Jurkat, Clone E6-1 (cell line): ENCODE measurements around the gene CCDC33.

Experiments used
- DNase-seq: peaks from one replicate; pipeline ENCODE4 v3.0.0-alpha.2; 2011; ENCODE audit warnings: low read depth, low spot score
- H3K4me3 ChIP-seq: 2 replicates; pipeline ENCODE4 v1.5.1; 2011; ENCODE audit warnings: mild to moderate bottlenecking, low read length, control low read depth, moderate library complexity

The CCDC33 gene

DNA sequence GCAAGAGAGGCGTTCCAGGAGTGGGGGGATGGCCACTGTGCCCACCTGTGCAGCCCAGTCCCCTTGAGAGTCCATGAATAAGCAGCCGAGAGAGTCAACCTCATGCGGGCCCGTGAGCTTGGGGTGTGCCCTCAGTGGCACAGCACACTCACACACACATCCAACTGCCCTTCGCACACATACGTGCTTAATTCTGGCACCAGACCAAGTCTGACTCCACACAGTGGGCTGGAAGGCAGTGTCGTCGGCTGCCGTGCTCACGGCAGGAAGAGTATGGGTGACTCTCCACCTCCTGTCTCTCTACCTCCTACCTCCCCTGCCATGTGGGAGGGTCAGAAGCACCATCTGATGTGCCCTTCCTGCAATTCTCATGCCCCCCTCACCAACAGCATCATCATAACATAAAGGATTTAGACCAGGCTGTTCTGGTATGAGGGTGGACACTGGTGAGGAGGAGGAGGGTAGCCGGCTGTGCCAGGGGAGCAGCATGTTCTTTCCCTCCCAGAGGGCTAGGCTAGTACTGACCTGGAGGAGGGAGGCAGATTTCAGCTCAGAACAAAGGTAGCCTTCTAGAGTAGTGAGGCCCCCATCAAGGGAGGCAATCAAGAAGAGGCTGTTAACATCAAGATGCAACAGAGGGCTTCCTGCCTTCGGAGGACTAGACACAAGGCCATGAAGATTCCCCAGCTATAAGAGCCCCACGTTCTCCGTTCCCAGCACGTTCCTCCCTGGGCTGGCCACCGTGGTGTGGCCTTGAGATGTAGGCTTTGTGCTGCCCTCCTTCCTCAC, 28.3 kb upstream of the CCDC33 start:
- no peak for DNase-seq

GRCh38 chr15:74208496-74208895, 27.6 kb upstream of the CCDC33 start:
- no peak for DNase-seq
- H3K4me3 ChIP-seq: peak overlapping the region; percentile 38

More for the DNA sequence above, 28.3 kb upstream of the CCDC33 start:
- H3K4me3 ChIP-seq: peak overlapping the region; percentile 38; the same call in 1 of the 2 replicates

DNA sequence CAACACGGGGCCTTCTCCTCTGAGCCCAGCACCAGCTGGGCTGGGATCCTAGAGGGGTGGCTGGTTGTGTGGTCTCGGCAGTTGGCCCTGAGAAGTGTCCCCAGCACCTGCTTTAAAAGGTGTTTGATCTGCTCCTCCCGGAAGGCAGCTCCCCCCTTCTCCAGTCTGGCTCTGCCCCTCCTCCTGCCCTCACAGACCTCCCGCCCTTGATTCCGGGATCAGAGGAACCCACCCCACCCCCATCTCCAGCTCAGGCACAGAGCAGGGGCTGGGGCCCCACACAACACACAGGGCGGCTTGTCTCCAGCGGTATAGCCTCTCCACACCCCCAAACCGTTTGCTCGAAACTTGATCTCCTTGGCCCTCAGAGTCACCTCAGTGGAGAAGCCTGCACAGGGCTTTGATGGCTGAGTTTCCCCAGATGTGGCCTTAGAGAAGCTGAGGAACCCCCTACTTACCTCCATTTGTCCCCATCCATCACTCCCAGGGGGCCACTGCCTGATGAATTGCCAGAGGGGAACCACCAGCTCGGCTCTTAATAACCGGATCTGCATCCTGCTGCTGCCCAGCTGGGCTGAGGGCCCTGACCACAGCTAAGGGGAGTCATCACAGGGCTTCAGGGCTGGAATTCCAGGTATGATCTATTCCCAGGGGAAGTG, 27.1 kb upstream of the CCDC33 start:
- peak; percentile 79 for DNase-seq
- peak overlapping the region; percentile 38 for H3K4me3 ChIP-seq

GRCh38 chr15:74209560-74209958, 26.6 kb upstream of the CCDC33 start:
- H3K4me3 ChIP-seq: peak overlapping the region; percentile 38
- DNase-seq: no peak

- no peak for DNase-seq
- no peak overlapping the region for H3K4me3 ChIP-seq
These were observed 26.0 kb upstream of the CCDC33 start for GRCh38 chr15:74209997-74210671.

DNA sequence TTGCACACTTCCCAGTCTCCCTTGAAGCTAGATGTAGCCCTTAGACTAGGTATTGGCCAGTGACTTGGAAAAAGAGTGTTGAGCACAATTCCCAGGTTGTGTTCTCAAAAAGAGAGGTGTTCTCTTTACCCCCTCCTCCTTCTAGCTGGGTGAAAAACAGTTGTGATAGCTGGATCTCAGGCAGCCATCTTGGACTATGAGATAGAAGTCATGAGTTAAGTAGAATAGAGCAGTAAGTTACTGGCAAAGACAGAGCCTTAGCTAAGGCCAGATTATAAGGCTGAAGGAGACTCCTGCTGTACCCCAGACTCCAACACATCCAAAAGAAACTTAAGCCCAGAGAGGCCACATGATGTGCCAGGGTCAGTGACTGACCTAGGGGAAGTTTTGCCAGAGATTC, 25.4 kb upstream of the CCDC33 start:
- H3K4me3 ChIP-seq: no peak overlapping the region
- DNase-seq: no peak

DNA sequence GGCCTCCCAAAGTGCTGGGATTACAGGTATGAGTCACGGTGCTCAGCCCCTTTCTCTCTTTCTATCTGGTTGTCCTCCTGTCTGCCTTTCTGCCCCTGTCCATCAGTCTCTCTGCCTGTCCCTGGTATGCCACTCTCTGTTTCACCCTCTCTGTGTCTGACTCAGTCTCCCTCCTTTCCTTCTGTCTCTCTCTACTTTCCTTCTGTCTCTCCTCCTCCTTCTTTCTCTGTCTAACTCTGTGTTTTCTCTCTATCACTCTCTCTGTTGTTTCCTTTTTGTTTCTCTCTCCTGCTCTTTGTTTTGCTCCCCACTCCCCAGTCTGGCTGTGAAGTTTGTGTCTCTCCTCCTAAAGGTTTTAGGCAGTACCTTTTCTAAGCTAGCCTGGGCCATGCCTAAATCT, 24.5 kb upstream of the CCDC33 start:
- no peak overlapping the region for H3K4me3 ChIP-seq
- no peak for DNase-seq

DNA sequence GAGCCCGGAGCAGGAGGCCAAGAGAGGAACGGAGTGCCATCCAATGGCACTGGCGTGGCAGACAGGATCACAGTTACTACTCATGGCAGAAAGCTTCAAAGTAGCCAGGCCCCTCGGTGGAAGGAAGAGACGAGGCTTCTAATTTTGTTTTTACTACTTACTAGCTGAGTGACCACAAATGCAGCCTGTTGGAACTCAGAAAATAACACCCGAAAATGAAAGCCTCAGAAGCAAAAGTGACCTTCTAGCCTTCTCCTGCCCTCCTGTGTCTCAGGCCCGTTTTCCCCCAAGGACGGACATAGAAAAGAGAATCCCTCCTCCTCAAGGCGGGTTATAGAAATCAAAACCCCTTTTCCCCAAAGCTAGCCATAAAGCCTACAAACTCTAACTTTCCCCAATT, 23.6 kb upstream of the CCDC33 start:
- DNase-seq: no peak
- no peak overlapping the region for H3K4me3 ChIP-seq

- no peak overlapping the region for H3K4me3 ChIP-seq
- DNase-seq: no peak
These were observed 22.3 kb upstream of the CCDC33 start for GRCh38 chr15:74213858-74214284.

DNA sequence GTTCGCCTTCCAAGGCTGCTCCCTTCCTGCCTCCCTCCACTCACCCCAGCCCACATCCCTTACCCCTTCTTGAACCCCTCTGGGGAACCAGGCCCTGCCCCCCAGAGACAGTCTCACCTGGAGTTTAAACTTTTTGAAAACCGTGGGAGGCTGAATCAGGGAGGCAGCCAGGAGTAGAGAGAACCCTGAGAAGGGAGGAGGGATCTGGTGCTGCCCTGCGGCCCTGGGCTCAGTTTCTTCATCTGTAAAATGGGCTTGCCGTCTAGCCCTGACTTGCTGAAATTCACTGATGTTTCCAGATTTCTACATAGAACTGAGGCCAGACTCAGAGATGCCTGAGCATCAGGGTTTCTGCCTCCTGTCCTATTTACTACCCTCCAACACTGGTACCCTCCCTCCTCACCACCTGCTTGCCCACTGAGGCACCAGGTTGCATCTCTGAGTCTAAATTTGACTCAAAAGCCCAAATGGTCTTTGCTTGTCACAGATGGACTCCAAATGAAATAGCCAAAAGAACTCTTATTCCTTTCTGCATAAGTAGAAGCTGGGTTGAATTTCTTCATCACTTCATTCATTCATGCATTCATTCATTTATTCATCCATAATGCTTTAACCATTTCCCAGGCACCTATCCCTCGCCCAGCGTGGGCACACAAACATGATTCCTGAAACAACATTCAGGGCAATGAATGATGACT, 21.7 kb upstream of the CCDC33 start:
- DNase-seq: no peak
- H3K4me3 ChIP-seq: no peak overlapping the region

GRCh38 chr15:74215958-74216357, 20.2 kb upstream of the CCDC33 start:
- no peak for DNase-seq

GRCh38 chr15:74216949-74217348, 19.2 kb upstream of the CCDC33 start:
- H3K4me3 ChIP-seq: no peak overlapping the region
- no peak for DNase-seq

More at GRCh38 chr15:74215958-74216357, 20.2 kb upstream of the CCDC33 start:
- no peak overlapping the region for H3K4me3 ChIP-seq

GRCh38 chr15:74217907-74218885, 17.9 kb upstream of the CCDC33 start:
- no peak for DNase-seq

DNA sequence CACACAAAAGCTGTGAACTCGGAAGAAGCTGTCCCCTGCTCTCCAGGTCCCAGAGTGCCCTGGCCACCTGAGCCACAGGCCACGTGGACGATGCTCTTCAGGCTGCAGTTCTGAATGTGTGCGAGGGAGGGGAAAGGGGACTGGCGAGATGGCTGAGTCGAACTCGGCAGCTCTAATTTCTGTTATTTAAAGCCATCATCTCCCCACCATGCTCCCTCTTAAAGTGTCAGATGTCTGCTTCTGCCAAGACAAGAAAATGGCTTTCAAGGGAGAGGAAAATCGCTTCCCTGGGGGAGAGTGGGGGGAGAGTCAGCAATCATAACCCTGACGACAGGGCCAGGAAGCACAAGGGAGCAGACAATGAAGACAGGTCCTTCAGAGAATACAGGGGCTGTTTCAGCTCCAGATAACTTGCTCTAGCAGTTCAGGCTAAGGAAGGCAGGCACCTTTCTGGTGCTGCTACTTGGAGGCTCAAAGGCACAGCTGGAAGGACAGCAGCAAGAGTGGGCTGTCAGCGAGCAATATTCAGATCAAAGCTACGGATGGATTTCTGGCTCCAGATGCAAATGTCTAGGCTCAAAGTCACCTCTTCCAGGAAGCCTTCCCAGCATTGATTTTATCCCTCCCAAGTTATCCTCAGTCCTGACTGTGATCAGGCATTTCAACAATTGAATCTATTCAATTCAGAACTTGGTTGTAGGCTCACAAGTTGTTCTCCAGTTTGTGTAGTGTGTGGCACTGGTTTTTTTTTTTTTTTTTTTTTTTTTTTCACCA, 15.5 kb upstream of the CCDC33 start:
- no peak for DNase-seq
- no peak overlapping the region for H3K4me3 ChIP-seq

More at GRCh38 chr15:74217907-74218885, 17.9 kb upstream of the CCDC33 start:
- H3K4me3 ChIP-seq: no peak overlapping the region

GRCh38 chr15:74221399-74222239, 14.5 kb upstream of the CCDC33 start:
- no peak for DNase-seq
- H3K4me3 ChIP-seq: no peak overlapping the region

GRCh38 chr15:74222240-74223119, 13.6 kb upstream of the CCDC33 start:
- H3K4me3 ChIP-seq: no peak overlapping the region
- no peak for DNase-seq
